ENCODE measurements around the gene SVOPL. TPM values are rescaled to one million over a fixed set of nuclear protein-coding genes. Genes with fewer than 3 reads are reported as not detected.

Gene SVOPL
- total RNA-seq, 1 donor from 2014 or later = 1.1 TPM

GRCh38 chr7:138563808-138564207 lies 137.4 kb downstream of the SVOPL start:
- H3K4me3 Mint-ChIP-seq = no peak overlapping the region
- no peaks in the 10 kb centered on the region for H3K27me3 Mint-ChIP-seq (ENCODE audit: low read depth)
- H3K4me1 Mint-ChIP-seq = peaks cover 16% of the 10 kb centered on the region
- peaks cover 65% of the 10 kb centered on the region for H3K9me3 Mint-ChIP-seq
- no peak for DNase-seq (ENCODE audit: low spot score in 2 of 2, unreplicated experiment in 2 of 2)
- TF ChIP-seq CTCF (IDR thresholded peaks at IDR 0.05; ENCODE audit: unreplicated experiment) = no peak
- H3K27ac Mint-ChIP-seq = peak overlapping the region; percentile 92
- peaks cover 90% of the 10 kb centered on the region for H3K36me3 Mint-ChIP-seq

- no peak for TF ChIP-seq CTCF (IDR thresholded peaks at IDR 0.05; ENCODE audit: unreplicated experiment)
- H3K9me3 Mint-ChIP-seq = peaks cover 83% of the 10 kb centered on the region
- peaks cover 13% of the 10 kb centered on the region for H3K4me1 Mint-ChIP-seq
- H3K36me3 Mint-ChIP-seq = peaks cover 99% of the 10 kb centered on the region
- no peak overlapping the region for H3K27ac Mint-ChIP-seq
- H3K27me3 Mint-ChIP-seq (ENCODE audit: low read depth) = no peaks in the 10 kb centered on the region
- no peak overlapping the region for H3K4me3 Mint-ChIP-seq
- DNase-seq (ENCODE audit: low spot score in 2 of 2, unreplicated experiment in 2 of 2) = no peak
Observed at GRCh38 chr7:138559448-138559847, 141.7 kb downstream of the SVOPL start.

- H3K9me3 Mint-ChIP-seq = peaks cover 73% of the 10 kb centered on the region
- no peak for TF ChIP-seq CTCF (IDR thresholded peaks at IDR 0.05; ENCODE audit: unreplicated experiment)
- DNase-seq (ENCODE audit: low spot score in 2 of 2, unreplicated experiment in 2 of 2) = no peak
- no peaks in the 10 kb centered on the region for H3K27me3 Mint-ChIP-seq (ENCODE audit: low read depth)
- no peak overlapping the region for H3K4me3 Mint-ChIP-seq
- H3K4me1 Mint-ChIP-seq = no peaks in the 10 kb centered on the region
- peaks cover 95% of the 10 kb centered on the region for H3K36me3 Mint-ChIP-seq
- no peak overlapping the region for H3K27ac Mint-ChIP-seq
Observed at GRCh38 chr7:138556771-138557484, 144.2 kb downstream of the SVOPL start.

GRCh38 chr7:138555684-138556083 lies 145.5 kb downstream of the SVOPL start:
- Mint-ChIP-seq H3K4me1 (no peaks in the 10 kb centered on the region), H3K4me3 (no peak overlapping the region), H3K9me3 (peaks cover 63% of the 10 kb centered on the region), H3K36me3 (peaks cover 90% of the 10 kb centered on the region), H3K27ac (no peak overlapping the region), H3K27me3 (ENCODE audit: low read depth) (no peaks in the 10 kb centered on the region)
- DNase-seq (ENCODE audit: low spot score in 2 of 2, unreplicated experiment in 2 of 2) = no peak
- TF ChIP-seq CTCF (IDR thresholded peaks at IDR 0.05; ENCODE audit: unreplicated experiment) = no peak

GRCh38 chr7:138554674-138555073 lies 146.5 kb downstream of the SVOPL start:
- Mint-ChIP-seq H3K36me3 (peaks cover 89% of the 10 kb centered on the region), H3K27ac (no peak overlapping the region), H3K27me3 (ENCODE audit: low read depth) (no peaks in the 10 kb centered on the region), H3K9me3 (peaks cover 55% of the 10 kb centered on the region), H3K4me1 (no peaks in the 10 kb centered on the region), H3K4me3 (no peak overlapping the region)
- TF ChIP-seq CTCF (IDR thresholded peaks at IDR 0.05; ENCODE audit: unreplicated experiment) = no peak
- DNase-seq (ENCODE audit: low spot score in 2 of 2, unreplicated experiment in 2 of 2) = no peak
